Natural killer cell (primary cell): ENCODE data around the gene FATE1. TPM values are rescaled to one million over a fixed set of nuclear protein-coding genes. Genes with fewer than 3 reads are reported as not detected.

Experiments
- ATAC-seq, 3 donors: fragments of 150-1000 bp in 2 of 3; fragments of 200-7000 bp in 1 of 3; cut with Tn5 transposase; 1 replicate in 1 of 3; 2 replicates in 2 of 3; pipeline ENCODE4 v1.10.0; 2021; ENCODE audit warnings: mild to moderate bottlenecking in 2 of 3, moderate library complexity in 2 of 3
- DNase-seq, 2 donors: peaks; one replicate each; pipeline versions ENCODE4 v3.0.0 to v3.0.0-alpha.2; 2013 to 2021; ENCODE audit warnings: mixed read lengths in 1 of 2
- H3K27ac ChIP-seq: one replicate; pipeline ENCODE4 v1.5.1; 2013; ENCODE audit warnings: mild to moderate bottlenecking, low read length
- H3K27me3 ChIP-seq: one replicate; pipeline ENCODE4 v1.6.1; 2013; ENCODE audit warnings: low read length; ENCODE audit not compliant: control insufficient read depth, insufficient read depth
- H3K36me3 ChIP-seq: one replicate; pipeline ENCODE4 v1.6.1; 2013; ENCODE audit warnings: low read length; ENCODE audit not compliant: control insufficient read depth, insufficient read depth
- H3K4me1 ChIP-seq: one replicate; pipeline ENCODE4 v1.6.1; 2013; ENCODE audit warnings: low read length; ENCODE audit not compliant: control insufficient read depth, insufficient read depth
- H3K4me3 ChIP-seq: one replicate; pipeline ENCODE4 v1.5.1; 2013; ENCODE audit warnings: low read length
- H3K9me3 ChIP-seq: one replicate; pipeline ENCODE4 v1.6.1; 2013; ENCODE audit warnings: low read length; ENCODE audit not compliant: control insufficient read depth, insufficient read depth
- H3K27ac Mint-ChIP-seq, 2 donors: one replicate each; pipeline ENCODE4 v1.8.0; 2022; ENCODE audit warnings: mild to moderate bottlenecking in 2 of 2, mixed read lengths in 2 of 2, moderate library complexity in 1 of 2
- H3K27me3 Mint-ChIP-seq, 2 donors: one replicate each; pipeline ENCODE4 v1.8.0; 2022; ENCODE audit warnings: low read depth in 2 of 2, mixed read lengths in 2 of 2
- H3K36me3 Mint-ChIP-seq: one replicate; pipeline ENCODE4 v1.8.0; 2022; ENCODE audit warnings: mixed read lengths
- H3K4me1 Mint-ChIP-seq, 2 donors: one replicate each; pipeline ENCODE4 v1.8.0; 2022; ENCODE audit warnings: mixed read lengths in 2 of 2
- H3K4me3 Mint-ChIP-seq: one replicate; pipeline ENCODE4 v1.8.0; 2022; ENCODE audit warnings: mild to moderate bottlenecking, moderate library complexity, mixed read lengths
- H3K9me3 Mint-ChIP-seq, 2 donors: one replicate each; pipeline ENCODE4 v1.8.0; 2022; ENCODE audit warnings: mixed read lengths in 2 of 2
- WGBS: methylation state at CpG from one replicate; pipeline ENCODE4 v1.1.7; 2013; ENCODE audit warnings: missing lambda C conversion rate; ENCODE audit not compliant: insufficient coverage; 5-methylcytosine and 5-hydroxymethylcytosine counted together
- intact Hi-C: fragments of 100-400 bp; cut with micrococcal nuclease; formaldehyde crosslinking; loops from one replicate; pipeline ENCODE4 v1.14.2; 2022
- total RNA-seq, 4 donors: library from RNA; stranded (reverse); fragments of 120-200 nt in 1 of 4; gene quantifications; one replicate each; pipeline versions ENCODE4 v1.2.3 to v1.2.4, GENCODE V29; 2013 to 2022
- TF ChIP-seq, protein P1 (sequence below): fragments of 200-600 bp; IDR thresholded peaks from one replicate; pipeline ENCODE4 v1.8.0; 2022; ENCODE audit warnings: antibody characterized with exemption

FATE1 gene, protein sequence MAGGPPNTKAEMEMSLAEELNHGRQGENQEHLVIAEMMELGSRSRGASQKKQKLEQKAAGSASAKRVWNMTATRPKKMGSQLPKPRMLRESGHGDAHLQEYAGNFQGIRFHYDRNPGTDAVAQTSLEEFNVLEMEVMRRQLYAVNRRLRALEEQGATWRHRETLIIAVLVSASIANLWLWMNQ
- total RNA-seq = not detected
- not detected for total RNA-seq (2013)

DNA sequence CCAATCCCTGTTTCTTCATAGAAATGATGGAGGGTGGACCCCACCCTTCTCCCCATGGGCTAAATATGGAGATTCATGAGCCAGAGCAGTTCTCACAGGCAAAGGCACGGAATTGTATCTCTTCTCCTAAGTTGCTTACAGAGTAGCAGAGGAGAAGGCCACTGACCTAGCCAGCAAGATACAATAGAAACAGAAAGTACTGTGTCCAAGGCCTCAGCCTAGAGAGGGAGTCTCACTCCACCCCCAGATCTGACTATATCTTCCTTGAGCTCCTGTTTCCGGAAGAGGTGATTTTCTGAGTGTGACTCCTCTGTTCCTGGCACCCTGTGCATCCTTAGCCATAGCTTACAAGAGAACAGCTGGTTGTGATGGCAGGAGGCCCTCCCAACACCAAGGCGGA lies at the start of gene FATE1:
FATE1 (plus strand) TSS at position 284 of the 400 bp plus-strand sequence; CDS start at position 369, 85 bp downstream.
- no peaks in the 10 kb centered on the region for H3K4me1 Mint-ChIP-seq
- Histone ChIP-seq H3K27ac (no peak within 1 kb of the TSS), H3K4me3 (no peak within 1 kb of the TSS), H3K36me3 (no peaks in the 10 kb centered on the region), H3K9me3 (no peaks in the 10 kb centered on the region), H3K27me3 (no peaks in the 10 kb centered on the region), H3K4me1 (no peaks in the 10 kb centered on the region)
- no peaks in the 10 kb centered on the region for H3K9me3 Mint-ChIP-seq
- ATAC-seq = no peak
- H3K27me3 Mint-ChIP-seq = peaks cover 2 to 10% of the 10 kb centered on the region in 2 donors
- DNase-seq = no peak
- no peak within 1 kb of the TSS for H3K4me3 Mint-ChIP-seq
- no peaks in the 10 kb centered on the region for H3K36me3 Mint-ChIP-seq
- no peak within 1 kb of the TSS for H3K27ac Mint-ChIP-seq
- TF ChIP-seq, protein P1, sequence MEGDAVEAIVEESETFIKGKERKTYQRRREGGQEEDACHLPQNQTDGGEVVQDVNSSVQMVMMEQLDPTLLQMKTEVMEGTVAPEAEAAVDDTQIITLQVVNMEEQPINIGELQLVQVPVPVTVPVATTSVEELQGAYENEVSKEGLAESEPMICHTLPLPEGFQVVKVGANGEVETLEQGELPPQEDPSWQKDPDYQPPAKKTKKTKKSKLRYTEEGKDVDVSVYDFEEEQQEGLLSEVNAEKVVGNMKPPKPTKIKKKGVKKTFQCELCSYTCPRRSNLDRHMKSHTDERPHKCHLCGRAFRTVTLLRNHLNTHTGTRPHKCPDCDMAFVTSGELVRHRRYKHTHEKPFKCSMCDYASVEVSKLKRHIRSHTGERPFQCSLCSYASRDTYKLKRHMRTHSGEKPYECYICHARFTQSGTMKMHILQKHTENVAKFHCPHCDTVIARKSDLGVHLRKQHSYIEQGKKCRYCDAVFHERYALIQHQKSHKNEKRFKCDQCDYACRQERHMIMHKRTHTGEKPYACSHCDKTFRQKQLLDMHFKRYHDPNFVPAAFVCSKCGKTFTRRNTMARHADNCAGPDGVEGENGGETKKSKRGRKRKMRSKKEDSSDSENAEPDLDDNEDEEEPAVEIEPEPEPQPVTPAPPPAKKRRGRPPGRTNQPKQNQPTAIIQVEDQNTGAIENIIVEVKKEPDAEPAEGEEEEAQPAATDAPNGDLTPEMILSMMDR = no peak
- WGBS = 94% methylated on average over 3 of the region's 3 CpGs
- intact Hi-C loops = no loop called here

DNA sequence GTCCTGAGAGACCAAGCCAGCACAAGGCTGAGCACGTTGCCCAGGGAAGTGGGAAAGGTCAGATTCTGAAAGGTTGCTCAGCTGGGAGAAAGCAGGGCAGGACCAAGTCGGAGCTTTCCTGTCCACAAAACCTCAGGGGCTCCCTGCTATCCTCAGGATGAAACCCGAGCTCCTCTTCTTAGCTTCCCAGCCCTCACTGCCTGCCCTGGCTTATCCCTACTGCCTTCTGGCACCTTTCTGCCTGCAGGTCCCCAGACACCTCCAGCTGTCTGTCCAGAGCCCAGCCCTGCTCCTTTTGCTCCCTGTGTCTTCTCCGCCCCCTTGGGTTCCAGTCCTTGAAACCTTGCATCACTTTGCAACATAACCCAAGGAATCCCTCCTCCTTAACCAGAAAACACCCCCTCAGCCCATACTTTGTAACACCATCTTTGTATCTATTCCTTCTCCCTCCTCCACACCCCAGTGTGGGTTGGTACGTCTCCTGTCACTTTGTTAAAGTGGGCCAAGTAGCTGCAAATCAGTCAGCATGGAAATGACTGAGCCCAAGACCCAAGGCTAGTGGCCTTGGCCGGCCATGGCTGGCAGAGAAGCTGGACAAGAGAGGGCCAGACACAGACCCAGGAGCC lies 40.6 kb upstream of the FATE1 start:
- Mint-ChIP-seq H3K4me3 (no peak overlapping the region), H3K36me3 (no peaks in the 10 kb centered on the region), H3K9me3 (no peaks in the 10 kb centered on the region), H3K27ac (no peak overlapping the region), H3K4me1 (no peaks in the 10 kb centered on the region), H3K27me3 (peaks cover 4 to 9% of the 10 kb centered on the region in 2 donors)
- H3K9me3 ChIP-seq = no peaks in the 10 kb centered on the region
- no peaks in the 10 kb centered on the region for H3K4me1 ChIP-seq
- no peaks in the 10 kb centered on the region for H3K36me3 ChIP-seq
- H3K27me3 ChIP-seq = no peaks in the 10 kb centered on the region
- H3K4me3 ChIP-seq = no peak overlapping the region
- intact Hi-C loops = no loop called here
- TF ChIP-seq, protein P1 = no peak
- WGBS = 64% methylated on average over 5 of the region's 6 CpGs
- ATAC-seq (no peak), DNase-seq (no peak)
- H3K27ac ChIP-seq = no peak overlapping the region

DNA sequence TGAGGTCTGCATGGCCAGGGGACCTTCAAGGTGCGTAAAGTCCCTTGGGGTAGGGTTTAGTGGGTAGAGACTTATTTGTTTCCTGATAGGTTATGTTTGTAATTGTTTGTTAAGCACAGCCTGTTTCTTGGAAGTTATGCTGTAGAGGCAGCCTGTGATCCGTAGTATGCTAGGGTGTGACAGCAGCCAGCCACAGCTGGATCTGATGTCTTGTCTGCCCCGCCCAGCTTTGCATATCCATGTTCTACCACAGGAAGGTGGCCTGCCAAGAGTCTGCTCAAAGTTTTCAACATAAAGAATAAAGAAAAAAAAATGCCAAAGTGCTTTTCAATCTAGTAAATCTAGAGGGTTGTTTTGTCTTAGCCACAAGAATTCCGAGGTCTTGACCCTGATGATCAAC lies 39.6 kb upstream of the FATE1 start:
- TF ChIP-seq, protein P1 = no peak
- Mint-ChIP-seq H3K27ac (no peak overlapping the region), H3K36me3 (no peaks in the 10 kb centered on the region), H3K27me3 (peaks cover 4 to 10% of the 10 kb centered on the region in 2 donors), H3K4me1 (no peaks in the 10 kb centered on the region), H3K9me3 (no peaks in the 10 kb centered on the region), H3K4me3 (no peak overlapping the region)
- Histone ChIP-seq H3K36me3 (no peaks in the 10 kb centered on the region), H3K4me3 (no peak overlapping the region), H3K9me3 (no peaks in the 10 kb centered on the region), H3K27me3 (no peaks in the 10 kb centered on the region), H3K4me1 (no peaks in the 10 kb centered on the region), H3K27ac (no peak overlapping the region)
- ATAC-seq (no peak), DNase-seq (no peak)
- intact Hi-C loops = no loop called here
- 73% methylated on average over 3 of the region's 4 CpGs for WGBS
